H1 (cell line): ENCODE data around the gene GSPT1.

Experiments used
- CREB1 ChIP-seq: IDR thresholded peaks from 2 replicates; pipeline ENCODE4 v1.6.1; 2012; ENCODE audit warnings: inconsistent platforms
- CTCF ChIP-seq, 3 experiments: IDR thresholded peaks; 1 replicate in 2 of 3; 2 replicates in 1 of 3; pipeline versions ENCODE4 v1.5.1 to v1.6.1; 2011; ENCODE audit warnings: low read length in 3 of 3, mild to moderate bottlenecking in 3 of 3, inconsistent platforms in 2 of 3, low read depth in 1 of 3, moderate library complexity in 1 of 3; ENCODE audit not compliant: insufficient read depth in 1 of 3; ENCODE audit errors: control extremely low read depth in 1 of 3
- E2F6 ChIP-seq: IDR thresholded peaks from 2 replicates; pipeline ENCODE4 v1.6.1; 2012; ENCODE audit warnings: inconsistent platforms
- HDAC2 ChIP-seq, 2 experiments: fragments of 300-600 bp in 1 of 2; sonication (generic) in 1 of 2; IDR thresholded peaks; 2 replicates each; pipeline ENCODE4 v1.6.1; 2011 to 2012; ENCODE audit warnings: low read depth in 2 of 2, low read length in 2 of 2, mild to moderate bottlenecking in 2 of 2, moderate library complexity in 2 of 2, borderline replicate concordance in 1 of 2, inconsistent platforms in 1 of 2
- NRF1 ChIP-seq: IDR thresholded peaks from 2 replicates; pipeline ENCODE4 v1.6.1; 2011; ENCODE audit warnings: mild to moderate bottlenecking, low read depth, low read length, improper control_type of control experiment
- POLR2AphosphoS5 ChIP-seq: IDR thresholded peaks from 2 replicates; pipeline ENCODE4 v1.6.1; 2011; ENCODE audit warnings: low read depth, low read length
- RFX5 ChIP-seq: IDR thresholded peaks from 2 replicates; pipeline ENCODE4 v1.6.1; 2011; ENCODE audit warnings: low read depth, low read length, improper control_type of control experiment, borderline replicate concordance
- TAF1 ChIP-seq: IDR thresholded peaks from 2 replicates; pipeline ENCODE4 v1.6.1; 2011; ENCODE audit warnings: mild to moderate bottlenecking, low read depth, low read length

- no peak for TF ChIP-seq POLR2AphosphoS5
- no peak for TF ChIP-seq HDAC2 (IDR thresholded peaks at IDR 0.05; ENCODE audit: borderline replicate concordance in 1 of 2, low read depth in 2 of 2, low read length in 2 of 2)
- TF ChIP-seq CTCF (IDR thresholded peaks at IDR 0.05; ENCODE audit: control extremely low read depth in 1 of 3, insufficient read depth in 1 of 3, low read depth in 1 of 3, low read length in 3 of 3), result no peak
- TF ChIP-seq NRF1, result no peak
- TF ChIP-seq E2F6, result no peak
- no peak for TF ChIP-seq CREB1
- no peak for TF ChIP-seq RFX5
- no peak for TF ChIP-seq TAF1
Observed at GRCh38 chr16:11852092-11852809, 63.5 kb downstream of the GSPT1 start.
